ENCODE results near the gene ANKFN1.

Gene ANKFN1

DNA sequence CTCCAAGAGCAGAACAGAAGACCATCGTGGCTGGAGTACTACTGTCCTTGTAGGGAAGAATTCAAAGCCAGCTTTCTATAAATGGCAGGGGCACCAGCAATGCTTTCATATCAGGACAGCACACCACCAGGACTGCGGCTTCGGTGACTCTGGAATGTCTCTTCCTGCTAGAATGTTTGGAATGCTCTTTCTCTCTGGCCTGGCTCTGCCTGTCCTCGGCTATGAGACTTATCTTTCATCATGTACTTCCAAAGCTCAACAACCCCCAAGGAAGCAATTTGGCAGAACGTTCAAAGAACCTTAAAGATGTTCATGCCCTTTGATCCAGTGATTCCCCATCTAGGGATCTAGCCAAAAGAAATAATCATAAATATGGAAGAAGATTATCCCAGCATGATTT lies 387.6 kb downstream of the ANKFN1 start:
- Histone ChIP-seq H3K4me1 (ENCODE audit: control insufficient read depth, insufficient read depth, low read length) (peaks cover 3% of the 10 kb centered on the region), H3K4me3 (ENCODE audit: insufficient read depth, low read depth, low read length) (no peak overlapping the region), H3K36me3 (ENCODE audit: control insufficient read depth, insufficient read depth, low read length) (no peaks in the 10 kb centered on the region), H3K9me3 (ENCODE audit: control insufficient read depth, low read length) (no peaks in the 10 kb centered on the region), H3K27ac (ENCODE audit: insufficient read depth, low read depth, low read length, poor library complexity, severe bottlenecking) (no peak overlapping the region), H3K27me3 (ENCODE audit: control insufficient read depth, insufficient read depth, low read length, poor library complexity, severe bottlenecking) (no peaks in the 10 kb centered on the region)
- 70 to 82% methylated on average over 5 of the region's 5 CpGs for WGBS, 2 experiments

- WGBS, 2 experiments, result 49 to 53% methylated on average over 3 of the region's 3 CpGs
- Histone ChIP-seq H3K27ac (ENCODE audit: insufficient read depth, low read depth, low read length, poor library complexity, severe bottlenecking) (no peak overlapping the region), H3K36me3 (ENCODE audit: control insufficient read depth, insufficient read depth, low read length) (no peaks in the 10 kb centered on the region), H3K4me1 (ENCODE audit: control insufficient read depth, insufficient read depth, low read length) (peaks cover 3% of the 10 kb centered on the region), H3K4me3 (ENCODE audit: insufficient read depth, low read depth, low read length) (no peak overlapping the region), H3K27me3 (ENCODE audit: control insufficient read depth, insufficient read depth, low read length, poor library complexity, severe bottlenecking) (no peaks in the 10 kb centered on the region), H3K9me3 (ENCODE audit: control insufficient read depth, low read length) (no peaks in the 10 kb centered on the region)
These were observed 390.0 kb downstream of the ANKFN1 start for GRCh38 chr17:56543280-56543679.

- H3K27ac ChIP-seq (ENCODE audit: insufficient read depth, low read depth, low read length, poor library complexity, severe bottlenecking), result no peak overlapping the region
- 79 to 89% methylated on average over 1 to 2 of the region's 2 CpGs for WGBS, 2 experiments
These were observed 391.8 kb downstream of the ANKFN1 start for GRCh38 chr17:56545106-56545505.

DNA sequence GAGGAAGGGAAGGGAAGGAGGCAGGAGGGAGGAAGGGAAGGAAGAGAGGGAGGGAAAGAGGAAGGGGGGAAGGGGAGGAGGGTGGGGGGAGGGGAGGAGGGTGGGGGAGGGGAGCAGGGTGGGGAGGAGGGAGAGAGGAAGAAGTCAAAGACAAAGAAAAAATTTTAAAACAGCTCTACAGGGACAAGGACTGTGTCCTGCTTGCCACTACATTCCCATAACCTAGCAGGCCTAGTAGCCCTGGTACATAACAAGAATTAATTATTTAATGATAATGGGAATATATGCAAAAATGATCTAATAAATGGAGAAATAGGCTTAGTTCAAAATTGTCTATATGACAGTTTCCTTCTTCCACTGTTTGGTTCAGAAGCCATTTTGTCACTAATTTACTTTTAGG lies 392.7 kb downstream of the ANKFN1 start:
- Histone ChIP-seq H3K9me3 (ENCODE audit: control insufficient read depth, low read length) (no peaks in the 10 kb centered on the region), H3K4me1 (ENCODE audit: control insufficient read depth, insufficient read depth, low read length) (peaks cover 3% of the 10 kb centered on the region), H3K36me3 (ENCODE audit: control insufficient read depth, insufficient read depth, low read length) (no peaks in the 10 kb centered on the region), H3K27ac (ENCODE audit: insufficient read depth, low read depth, low read length, poor library complexity, severe bottlenecking) (no peak overlapping the region), H3K27me3 (ENCODE audit: control insufficient read depth, insufficient read depth, low read length, poor library complexity, severe bottlenecking) (no peaks in the 10 kb centered on the region), H3K4me3 (ENCODE audit: insufficient read depth, low read depth, low read length) (no peak overlapping the region)

More at GRCh38 chr17:56545106-56545505, 391.8 kb downstream of the ANKFN1 start:
- peaks cover 3% of the 10 kb centered on the region for H3K4me1 ChIP-seq (ENCODE audit: control insufficient read depth, insufficient read depth, low read length)
- no peak overlapping the region for H3K4me3 ChIP-seq (ENCODE audit: insufficient read depth, low read depth, low read length)
- H3K36me3 ChIP-seq (ENCODE audit: control insufficient read depth, insufficient read depth, low read length), result no peaks in the 10 kb centered on the region
- no peaks in the 10 kb centered on the region for H3K9me3 ChIP-seq (ENCODE audit: control insufficient read depth, low read length)
- no peaks in the 10 kb centered on the region for H3K27me3 ChIP-seq (ENCODE audit: control insufficient read depth, insufficient read depth, low read length, poor library complexity, severe bottlenecking)

GRCh38 chr17:56548661-56549060 lies 395.4 kb downstream of the ANKFN1 start:
- WGBS, 2 experiments, result 90 to 91% methylated on average over 4 of the region's 4 CpGs
- no peaks in the 10 kb centered on the region for H3K27me3 ChIP-seq (ENCODE audit: control insufficient read depth, insufficient read depth, low read length, poor library complexity, severe bottlenecking)
- peaks cover 3% of the 10 kb centered on the region for H3K4me1 ChIP-seq (ENCODE audit: control insufficient read depth, insufficient read depth, low read length)

GRCh38 chr17:56549501-56549900 lies 396.2 kb downstream of the ANKFN1 start:
- H3K9me3 ChIP-seq (ENCODE audit: control insufficient read depth, low read length), result no peaks in the 10 kb centered on the region
- H3K4me1 ChIP-seq (ENCODE audit: control insufficient read depth, insufficient read depth, low read length), result peaks cover 3% of the 10 kb centered on the region
- 89 to 100% methylated on average over 1 of the region's 1 CpG for WGBS, 2 experiments
- no peaks in the 10 kb centered on the region for H3K36me3 ChIP-seq (ENCODE audit: control insufficient read depth, insufficient read depth, low read length)
- no peaks in the 10 kb centered on the region for H3K27me3 ChIP-seq (ENCODE audit: control insufficient read depth, insufficient read depth, low read length, poor library complexity, severe bottlenecking)
- no peak overlapping the region for H3K4me3 ChIP-seq (ENCODE audit: insufficient read depth, low read depth, low read length)
- no peak overlapping the region for H3K27ac ChIP-seq (ENCODE audit: insufficient read depth, low read depth, low read length, poor library complexity, severe bottlenecking)

More at GRCh38 chr17:56548661-56549060, 395.4 kb downstream of the ANKFN1 start:
- Histone ChIP-seq H3K9me3 (ENCODE audit: control insufficient read depth, low read length) (no peaks in the 10 kb centered on the region), H3K4me3 (ENCODE audit: insufficient read depth, low read depth, low read length) (no peak overlapping the region), H3K27ac (ENCODE audit: insufficient read depth, low read depth, low read length, poor library complexity, severe bottlenecking) (no peak overlapping the region), H3K36me3 (ENCODE audit: control insufficient read depth, insufficient read depth, low read length) (no peaks in the 10 kb centered on the region)

GRCh38 chr17:56557682-56558081 lies 404.4 kb downstream of the ANKFN1 start:
- no peak overlapping the region for H3K27ac ChIP-seq (ENCODE audit: insufficient read depth, low read depth, low read length, poor library complexity, severe bottlenecking)
- 90 to 91% methylated on average over 8 of the region's 8 CpGs for WGBS, 2 experiments

DNA sequence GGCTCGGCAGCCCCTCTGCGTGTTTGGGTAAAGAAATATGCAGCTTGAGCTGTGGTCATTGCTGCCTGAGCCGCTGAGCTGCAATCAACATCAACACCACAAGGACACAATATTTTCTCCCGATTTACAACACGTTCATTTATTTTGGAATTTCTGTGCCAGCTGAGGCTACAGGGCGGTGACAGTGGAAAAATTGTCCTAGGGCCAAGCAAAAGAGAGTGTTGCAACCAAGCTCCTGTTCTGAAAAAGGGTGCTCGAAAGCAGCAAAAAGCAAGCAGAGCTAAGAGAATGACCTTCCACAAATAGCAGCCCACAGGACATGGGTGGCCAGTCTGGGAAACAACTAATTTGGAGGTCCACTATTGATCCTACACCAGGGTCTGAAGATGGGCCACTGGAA lies 404.8 kb downstream of the ANKFN1 start:
- Histone ChIP-seq H3K4me1 (ENCODE audit: control insufficient read depth, insufficient read depth, low read length) (no peaks in the 10 kb centered on the region), H3K27me3 (ENCODE audit: control insufficient read depth, insufficient read depth, low read length, poor library complexity, severe bottlenecking) (no peaks in the 10 kb centered on the region), H3K36me3 (ENCODE audit: control insufficient read depth, insufficient read depth, low read length) (no peaks in the 10 kb centered on the region), H3K4me3 (ENCODE audit: insufficient read depth, low read depth, low read length) (no peak overlapping the region), H3K27ac (ENCODE audit: insufficient read depth, low read depth, low read length, poor library complexity, severe bottlenecking) (no peak overlapping the region), H3K9me3 (ENCODE audit: control insufficient read depth, low read length) (peaks cover 2% of the 10 kb centered on the region)
- WGBS, 2 experiments, result 93 to 94% methylated on average over 7 of the region's 7 CpGs

More at GRCh38 chr17:56557682-56558081, 404.4 kb downstream of the ANKFN1 start:
- no peak overlapping the region for H3K4me3 ChIP-seq (ENCODE audit: insufficient read depth, low read depth, low read length)
- H3K36me3 ChIP-seq (ENCODE audit: control insufficient read depth, insufficient read depth, low read length), result no peaks in the 10 kb centered on the region
- H3K27me3 ChIP-seq (ENCODE audit: control insufficient read depth, insufficient read depth, low read length, poor library complexity, severe bottlenecking), result no peaks in the 10 kb centered on the region
- H3K4me1 ChIP-seq (ENCODE audit: control insufficient read depth, insufficient read depth, low read length), result no peaks in the 10 kb centered on the region
- H3K9me3 ChIP-seq (ENCODE audit: control insufficient read depth, low read length), result peaks cover 2% of the 10 kb centered on the region

Data from ectodermal cell (in vitro differentiated cells).